K562 treated with DMSO at 1 percent for 12 hours (cell line): ENCODE data around the gene ATP8B4. TPM values are rescaled to one million over a fixed set of nuclear protein-coding genes. Genes with fewer than 3 reads are reported as not detected.

Experiments used
- total RNA-seq: library from RNA; unstranded; fragments of 300-600 nt; gene quantifications from 2 replicates; pipeline ENCODE4 v1.2.3, GENCODE V29; 2022; ENCODE audit not compliant: insufficient read depth

ATP8B4 gene
- total RNA-seq, result 0.80 TPM in 1 of 2 replicates, not detected in the other

GRCh38 chr15:50119063-50120040, at the start of gene ATP8B4:
TSS of gene ATP8B4 (minus strand) at chr15:50119233. CDS start at chr15:50106966, 12,267 bp downstream.

Other genes starting within 250 kb of the ATP8B4 start
- gene SLC27A2, start 63.0 kb upstream of the ATP8B4 start, total RNA-seq, result 41.4 and 60.1 TPM in 2 replicates
- gene HDC, start 146.5 kb upstream of the ATP8B4 start, total RNA-seq, result 1.5 and 1.7 TPM in 2 replicates
- 5.9 and 21.7 TPM in 2 replicates for gene GABPB1, start 236.0 kb upstream of the ATP8B4 start, total RNA-seq